Hair follicle dermal papilla cell (primary cell): ENCODE data around the gene POU3F2. TPM values are rescaled to one million over a fixed set of nuclear protein-coding genes. Genes with fewer than 3 reads are reported as not detected.

Experiments used
- total RNA-seq: library from RNA; depleted of rRNA; stranded (reverse); fragments of >200 nt; gene quantifications from 2 replicates; pipeline ENCODE4 v1.2.3, GENCODE V29; 2012

The POU3F2 gene
- total RNA-seq: not detected in 2 replicates

DNA sequence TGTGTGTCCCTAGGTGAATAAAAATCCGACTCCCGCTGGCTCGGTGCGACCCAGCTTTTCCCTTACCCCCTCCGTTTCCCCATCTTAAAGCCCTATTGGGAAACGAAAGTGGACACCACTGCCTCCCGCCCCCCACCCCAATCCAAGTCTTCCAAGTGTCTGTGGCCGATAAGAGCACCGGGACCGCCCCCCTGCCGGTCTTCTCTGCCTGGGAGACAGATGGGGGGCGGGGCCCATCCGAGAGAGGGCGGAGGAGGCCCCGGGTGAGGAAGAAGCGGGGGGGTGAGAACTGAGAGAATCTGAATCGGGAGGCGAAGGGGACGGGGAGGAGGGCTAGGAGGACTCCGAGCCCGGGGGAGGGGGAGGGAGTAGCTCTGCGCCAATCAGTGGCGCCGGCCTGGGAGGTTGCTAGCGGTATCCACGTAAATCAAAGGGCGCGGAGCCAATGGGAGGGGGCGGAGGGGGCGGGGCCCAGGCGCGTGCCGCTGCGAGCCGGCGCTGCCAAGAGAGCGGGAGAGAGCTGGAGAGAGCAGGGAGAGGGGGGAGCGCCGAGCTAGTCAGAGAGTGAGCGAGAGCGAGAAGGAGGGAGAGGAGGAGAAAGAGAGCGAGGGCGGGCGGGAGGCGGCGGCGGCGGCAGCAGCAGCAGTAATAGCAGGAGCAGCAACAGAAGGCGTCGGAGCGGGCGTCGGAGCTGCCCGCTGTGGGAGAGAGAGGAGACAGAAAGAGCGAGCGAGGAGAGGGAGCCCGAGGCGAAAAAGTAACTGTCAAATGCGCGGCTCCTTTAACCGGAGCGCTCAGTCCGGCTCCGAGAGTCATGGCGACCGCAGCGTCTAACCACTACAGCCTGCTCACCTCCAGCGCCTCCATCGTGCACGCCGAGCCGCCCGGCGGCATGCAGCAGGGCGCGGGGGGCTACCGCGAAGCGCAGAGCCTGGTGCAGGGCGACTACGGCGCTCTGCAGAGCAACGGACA, at the start of gene POU3F2:
Gene POU3F2, plus strand, starts transcription at position 515 of the 972 bp plus-strand sequence. Its CDS starts 300 bp downstream, at position 815.

Other genes starting within 250 kb of the POU3F2 start
- 19.6 and 21.4 TPM in 2 replicates for gene FBXL4, start 113.4 kb downstream of the POU3F2 start, total RNA-seq